Fibroblast of skin of left quadriceps (primary cell): ENCODE measurements around the gene KCNG4.
"Not testable (repeated sequence)": the region's sequence is repeated elsewhere in the genome, so short reads cannot be mapped to it uniquely, and the experiment has no call there.

Source experiments
- DNase-seq, 2 experiments: peaks; one replicate each; pipeline ENCODE4 v3.0.0-alpha.2; 2013; ENCODE audit warnings: low read depth in 2 of 2

KCNG4 gene

DNA sequence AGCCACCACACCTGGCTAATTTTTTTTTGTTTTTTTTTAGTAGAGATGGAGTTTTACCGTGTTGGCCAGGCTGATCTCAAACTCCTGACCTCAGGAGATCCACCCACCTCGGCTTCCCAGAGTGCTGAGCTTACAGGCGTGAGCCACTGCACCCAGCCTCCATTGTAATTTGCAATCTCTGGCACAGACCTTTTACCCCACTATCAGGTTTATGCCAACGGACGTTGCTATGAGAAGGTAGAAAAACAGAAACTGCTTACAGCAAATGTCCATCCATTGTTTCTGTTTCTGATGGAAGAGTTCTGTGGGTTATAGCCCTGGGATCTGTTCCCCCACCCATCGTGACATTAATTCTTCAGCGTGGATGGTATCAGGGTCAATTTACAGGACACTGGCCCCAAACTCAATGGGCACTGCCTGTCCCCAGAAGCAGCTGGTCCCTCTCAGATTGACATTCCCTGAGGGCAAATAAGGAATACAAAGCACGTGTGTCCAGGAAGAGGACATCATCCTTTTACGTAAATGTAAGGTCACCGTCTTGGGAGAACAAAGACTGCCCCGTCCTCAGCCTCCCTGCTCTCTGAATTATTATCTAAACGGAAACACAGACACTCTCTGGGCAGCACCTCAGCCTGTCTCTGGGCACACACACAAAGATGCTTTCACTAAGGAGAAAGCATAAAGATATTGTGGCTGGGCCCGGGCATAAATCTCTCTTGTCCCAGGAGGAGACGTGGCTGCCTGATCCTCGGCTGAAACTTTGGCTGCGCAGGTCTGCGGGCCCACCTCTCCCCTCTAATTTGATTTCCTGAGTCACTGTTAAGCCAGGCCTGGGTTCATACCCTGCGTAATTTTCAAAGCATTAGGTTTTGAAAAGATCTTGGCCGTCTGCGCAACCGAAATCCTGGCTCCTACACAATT, 5.2 kb downstream of the KCNG4 start:
- DNase-seq, result no peak

DNA sequence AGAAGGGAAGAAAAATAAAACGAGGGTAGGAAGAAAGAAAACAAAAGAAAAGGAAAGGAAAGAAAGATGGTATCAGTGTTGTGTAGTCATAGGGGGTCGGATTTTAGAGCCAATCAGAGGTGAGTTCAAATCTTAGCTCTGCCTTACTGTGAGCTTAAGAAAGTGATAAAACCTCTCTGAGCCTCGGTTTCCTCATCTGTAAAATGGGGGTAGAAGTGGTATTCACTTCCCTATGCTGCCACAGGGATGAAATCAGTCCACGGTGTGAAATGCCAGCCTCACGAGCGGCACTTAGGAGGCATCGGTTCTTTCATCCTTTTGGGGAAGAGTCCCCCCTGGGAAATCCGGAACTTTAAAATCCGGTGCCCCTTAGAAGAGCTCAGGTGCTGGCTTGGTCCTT, 6.1 kb downstream of the KCNG4 start:
- DNase-seq, result no peak

DNA sequence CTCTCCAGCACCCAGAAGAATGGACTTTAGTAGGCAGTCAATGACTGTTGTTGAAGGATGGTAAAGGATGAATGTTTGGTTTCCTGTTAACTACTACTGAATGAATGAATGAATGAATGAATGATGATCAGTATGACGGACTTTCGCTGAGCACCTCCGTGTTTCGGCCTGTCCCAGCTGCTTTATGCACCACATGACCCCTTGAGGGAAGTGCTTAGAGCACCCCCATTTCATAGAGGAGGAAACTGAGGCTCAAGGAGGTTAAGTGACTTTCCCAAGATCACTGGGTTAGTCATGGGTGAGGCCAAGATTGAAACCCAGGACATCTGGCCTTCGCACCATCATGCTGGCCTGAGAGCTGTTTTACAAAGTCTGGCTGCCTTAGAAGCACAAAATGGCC, 6.8 kb downstream of the KCNG4 start:
- no peak for DNase-seq

DNA sequence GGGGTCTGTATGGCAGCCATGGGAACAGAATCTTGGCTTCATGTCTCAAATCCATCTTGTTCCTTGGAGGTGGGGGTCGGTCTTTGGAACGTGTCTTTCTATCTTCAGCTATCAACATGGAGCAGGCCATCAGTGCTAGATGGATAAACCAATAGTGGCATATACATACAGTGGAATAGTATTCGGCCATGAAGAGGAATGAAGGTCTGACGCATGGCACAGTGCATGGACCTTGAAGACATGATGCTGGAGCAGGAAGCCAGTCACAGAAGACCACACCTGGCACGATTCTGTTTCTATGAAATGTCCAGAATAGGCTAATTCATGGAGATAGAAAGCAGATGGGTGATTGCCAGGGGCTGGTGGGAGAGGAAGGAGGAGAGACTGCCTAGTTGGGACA, 7.8 kb downstream of the KCNG4 start:
- no peak for DNase-seq

DNA sequence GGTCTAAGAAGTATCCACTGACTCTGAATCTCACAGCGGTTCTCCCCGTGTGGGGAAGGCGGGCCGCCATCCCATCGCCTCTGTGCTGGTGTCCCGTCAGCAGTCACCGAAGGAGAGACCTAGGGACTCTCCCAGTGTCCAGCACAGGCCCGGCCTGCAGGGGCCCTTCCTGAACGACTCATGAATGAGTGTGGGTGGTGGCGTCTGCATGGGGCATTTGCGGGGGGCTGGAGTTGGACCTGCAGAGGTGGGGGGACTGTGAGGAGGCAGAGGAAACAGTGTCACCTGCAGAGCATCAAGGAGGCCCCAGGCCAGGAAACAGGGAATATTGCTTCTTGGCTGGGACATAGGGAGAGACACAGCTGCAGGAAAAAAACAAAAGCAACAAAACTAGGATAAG, 10.3 kb downstream of the KCNG4 start:
- DNase-seq, result no peak

DNA sequence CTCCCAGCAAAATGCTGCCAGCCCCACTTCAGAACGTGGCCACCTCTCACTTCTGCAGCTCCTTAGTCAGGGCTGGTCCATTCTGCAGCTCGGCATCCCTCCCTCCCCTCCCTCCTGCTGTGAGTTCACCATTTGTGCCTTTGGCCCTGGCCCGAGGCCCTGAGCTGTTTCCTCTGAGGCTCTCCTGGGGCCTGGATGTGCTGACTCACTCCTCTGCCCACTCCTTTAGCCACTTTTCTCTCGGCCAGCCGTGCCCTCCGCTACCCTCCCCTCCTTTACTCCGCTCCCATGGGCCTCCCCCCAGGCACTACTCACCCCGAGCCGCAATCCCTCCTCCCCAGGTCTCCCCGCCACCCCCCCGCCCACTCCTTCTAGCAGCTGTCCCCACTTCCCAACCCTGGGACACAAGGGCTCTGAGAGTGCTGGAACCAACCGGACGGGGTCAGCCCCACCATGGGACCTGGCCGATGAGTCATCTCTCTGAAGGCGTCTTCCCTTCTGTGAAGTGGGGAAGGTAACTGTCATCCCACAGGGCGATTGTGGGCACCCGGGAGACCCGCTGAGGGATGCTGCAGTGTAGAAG, 11.5 kb downstream of the KCNG4 start:
- peak; percentile 20 to 24 for DNase-seq

DNA sequence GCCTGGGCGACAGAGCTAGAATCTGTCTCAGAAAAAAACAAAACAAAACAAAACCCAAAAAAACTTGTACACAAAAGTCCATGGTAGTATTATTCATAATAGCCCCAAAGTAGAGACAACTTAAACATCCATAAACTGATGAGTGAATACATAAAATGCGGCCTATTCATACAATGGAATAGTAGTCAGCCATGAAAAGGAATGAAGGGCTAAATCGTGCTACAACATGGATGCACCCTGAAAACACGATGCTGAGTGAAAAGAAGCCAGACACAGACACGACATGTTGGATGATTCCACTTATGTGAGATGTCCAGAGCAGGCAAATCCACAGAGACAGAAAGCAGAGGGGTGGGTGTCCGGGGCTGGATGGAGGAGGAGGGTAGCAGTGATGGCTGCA, 12.3 kb downstream of the KCNG4 start:
- DNase-seq, result no peak

DNA sequence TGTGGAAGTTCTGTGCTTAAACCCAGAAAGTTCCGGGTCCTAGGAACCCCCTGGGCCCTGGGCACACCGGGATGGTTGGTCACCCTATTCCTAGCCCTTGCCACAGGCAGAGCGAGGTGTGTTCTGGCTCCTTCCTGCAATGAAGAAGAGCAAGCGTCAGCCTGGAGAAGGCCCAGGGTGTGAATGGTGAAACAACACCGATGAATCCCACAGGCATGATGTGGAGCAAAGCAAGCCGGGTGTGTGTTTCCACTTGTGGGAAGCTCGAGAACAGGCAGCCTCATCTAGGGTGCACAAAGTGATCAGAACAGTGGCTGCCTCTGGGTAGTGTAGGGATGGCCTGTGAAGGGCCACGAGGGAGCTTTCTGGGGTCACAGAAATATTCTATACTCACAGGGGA, 13.8 kb downstream of the KCNG4 start:
- DNase-seq, result no peak

DNA sequence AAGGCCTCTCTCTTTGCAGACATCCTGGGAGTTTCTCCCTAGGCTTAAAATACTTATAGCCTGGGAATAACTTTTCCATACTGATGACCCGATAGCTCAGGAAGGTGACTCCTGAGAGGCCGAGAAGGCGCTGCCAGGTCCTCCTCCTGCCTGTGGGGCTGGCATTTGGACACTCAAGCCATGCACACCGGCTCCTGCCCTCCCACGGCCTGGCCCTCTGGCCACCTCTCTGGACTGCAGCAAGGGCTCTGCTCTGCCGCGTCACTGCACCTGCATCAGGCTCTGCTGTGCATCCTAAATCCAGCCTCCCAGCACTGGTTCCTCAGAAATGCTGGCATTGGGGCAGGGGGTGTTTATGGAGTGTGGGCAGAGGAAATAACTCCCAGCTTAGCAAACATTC, 14.2 kb downstream of the KCNG4 start:
- DNase-seq, result no peak

DNA sequence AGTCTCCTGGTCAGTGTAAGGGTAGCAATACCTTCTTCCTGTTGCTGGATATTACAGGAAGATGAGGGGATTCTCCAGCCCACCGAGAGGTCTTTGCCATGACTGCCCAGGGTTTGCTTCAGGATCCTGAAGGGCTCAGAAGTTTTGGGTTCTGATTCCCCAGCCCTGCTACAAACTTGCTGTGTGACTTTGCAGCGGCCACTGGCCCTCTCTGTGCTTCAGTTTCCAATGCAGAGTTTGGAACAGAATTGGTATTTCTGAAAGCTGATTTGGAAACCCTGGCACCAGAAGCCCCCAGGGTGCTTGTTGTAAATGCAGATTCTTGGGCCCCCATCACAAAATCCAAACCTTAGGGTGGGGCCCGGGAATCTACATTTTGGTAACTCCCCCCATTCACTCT, 14.7 kb downstream of the KCNG4 start:
- no peak for DNase-seq

DNA sequence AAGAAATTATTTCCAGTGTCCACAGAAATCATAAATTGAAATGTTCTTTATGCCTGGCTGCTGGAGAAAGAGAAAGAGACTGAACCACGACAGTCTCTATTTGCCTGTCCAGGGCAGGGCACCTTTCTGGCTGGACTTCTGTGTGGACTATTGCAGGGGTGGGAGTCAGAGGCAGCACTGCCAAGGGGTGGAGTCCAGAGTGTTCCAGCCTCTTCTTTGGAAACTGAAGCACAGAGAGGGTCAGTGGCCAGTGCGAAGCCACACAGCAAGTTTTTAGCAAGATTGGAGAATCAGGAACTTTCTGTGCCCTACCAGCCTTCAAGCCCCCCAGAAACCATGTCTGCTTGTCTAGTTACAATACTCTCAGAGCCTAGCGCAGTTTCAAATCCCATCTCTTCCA, 15.3 kb downstream of the KCNG4 start:
- DNase-seq, result no peak

DNA sequence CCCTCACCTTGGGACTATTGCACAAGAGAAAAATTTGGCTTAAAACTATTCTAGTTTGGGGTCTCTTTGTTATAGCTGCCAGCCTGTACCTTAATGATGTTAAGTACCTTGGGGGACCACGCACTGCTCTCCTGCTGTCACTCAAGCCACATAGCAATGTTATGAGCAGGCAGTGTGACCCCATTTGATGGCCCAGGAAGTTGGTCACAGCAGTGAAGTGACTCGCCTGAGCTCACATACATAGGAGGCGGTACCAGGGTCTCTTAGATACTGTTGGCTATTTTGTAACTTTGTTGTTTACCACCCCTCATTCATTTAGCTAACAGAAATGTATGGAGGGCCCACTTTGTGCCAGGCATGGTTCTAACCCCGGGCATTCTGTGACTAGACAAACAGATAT, 16.4 kb downstream of the KCNG4 start:
- no peak for DNase-seq

DNA sequence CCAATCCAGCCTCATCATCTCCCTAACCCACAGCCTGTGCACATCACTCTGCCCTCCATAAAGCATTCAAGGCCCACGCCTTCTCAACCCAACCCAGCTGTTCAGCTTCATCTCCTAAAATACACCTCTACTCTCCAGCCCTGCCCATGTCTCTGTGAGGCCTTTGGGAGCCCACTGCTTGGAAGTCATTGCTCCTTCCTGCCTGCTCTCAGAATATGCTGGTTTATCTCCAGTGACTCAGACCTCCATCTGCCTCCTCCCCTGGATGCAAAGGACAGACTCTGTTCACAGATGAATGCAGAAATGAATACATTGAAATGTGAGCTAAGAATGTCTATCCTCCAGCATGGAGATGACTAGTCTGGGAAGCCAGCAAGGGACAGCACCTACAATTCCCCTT, 19.0 kb downstream of the KCNG4 start:
- no peak for DNase-seq

DNA sequence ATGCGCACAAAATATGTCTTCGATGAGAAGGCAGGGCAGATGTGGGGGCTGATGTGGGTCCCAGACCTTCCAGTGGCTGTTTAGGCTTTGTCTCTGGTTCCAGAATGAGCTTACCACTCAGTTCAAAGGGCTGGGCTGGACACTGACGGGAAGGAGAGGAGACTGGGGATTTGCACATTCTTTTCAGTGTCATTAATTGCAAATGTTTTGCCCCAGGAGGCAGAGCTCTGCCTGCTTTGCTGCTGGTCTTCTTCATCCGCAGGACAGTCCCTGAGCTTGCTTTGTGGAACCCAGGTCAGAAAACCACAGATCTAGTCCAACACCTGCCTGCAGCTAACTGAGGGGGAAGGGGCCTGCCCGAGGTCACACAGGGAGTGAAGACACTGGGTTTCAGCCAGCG, 20.9 kb downstream of the KCNG4 start:
- no peak for DNase-seq

DNA sequence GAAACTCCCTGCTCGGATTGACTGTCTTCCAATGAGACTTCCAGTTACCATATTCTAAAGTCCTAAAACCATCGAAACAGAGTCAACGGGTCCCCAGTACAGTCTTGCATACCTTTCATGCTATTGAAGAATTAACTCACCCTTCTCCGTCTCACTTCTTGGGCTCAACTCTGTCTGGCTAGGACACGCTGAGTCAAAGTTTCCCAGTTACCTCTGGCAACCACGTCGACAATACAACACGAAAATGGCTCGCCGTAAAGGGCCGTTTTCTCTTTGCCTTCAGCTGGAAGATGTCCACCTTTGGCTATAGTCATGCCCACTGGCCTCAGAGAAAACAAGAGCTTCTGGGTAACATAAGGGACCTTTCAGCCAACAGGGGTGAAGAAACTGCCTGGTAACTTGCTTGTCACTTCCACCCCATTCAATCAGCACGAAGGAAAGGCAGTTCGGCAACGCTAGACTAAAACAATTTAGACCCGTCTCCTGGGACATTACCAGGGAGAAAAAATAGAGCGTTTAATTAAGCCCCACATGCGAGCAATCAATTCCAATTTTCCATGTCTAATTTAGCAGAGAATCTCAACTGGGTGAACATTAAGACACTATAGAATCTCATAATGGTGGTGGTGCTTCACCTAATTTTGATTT, 21.5 kb downstream of the KCNG4 start:
- no peak for DNase-seq

DNA sequence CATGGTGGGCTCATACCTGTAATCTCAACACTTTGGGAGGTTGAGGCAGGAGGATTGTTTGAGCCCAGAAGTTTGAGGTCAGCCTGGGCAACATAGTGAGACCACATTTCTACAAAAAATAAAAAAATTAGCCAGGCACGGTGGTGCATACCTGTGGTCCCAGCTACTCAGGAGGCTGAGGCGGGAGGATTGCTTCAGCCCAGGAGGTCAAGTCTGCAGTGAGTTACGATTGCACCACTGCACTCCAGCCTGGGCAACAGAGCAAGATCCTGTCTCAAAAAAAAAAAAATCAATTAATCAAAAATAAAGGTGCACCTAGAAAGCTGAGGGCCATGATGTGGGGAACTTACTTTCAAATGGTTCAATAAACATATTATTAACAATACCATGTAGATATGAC, 23.7 kb downstream of the KCNG4 start:
- DNase-seq, result not testable (repeated sequence)

DNA sequence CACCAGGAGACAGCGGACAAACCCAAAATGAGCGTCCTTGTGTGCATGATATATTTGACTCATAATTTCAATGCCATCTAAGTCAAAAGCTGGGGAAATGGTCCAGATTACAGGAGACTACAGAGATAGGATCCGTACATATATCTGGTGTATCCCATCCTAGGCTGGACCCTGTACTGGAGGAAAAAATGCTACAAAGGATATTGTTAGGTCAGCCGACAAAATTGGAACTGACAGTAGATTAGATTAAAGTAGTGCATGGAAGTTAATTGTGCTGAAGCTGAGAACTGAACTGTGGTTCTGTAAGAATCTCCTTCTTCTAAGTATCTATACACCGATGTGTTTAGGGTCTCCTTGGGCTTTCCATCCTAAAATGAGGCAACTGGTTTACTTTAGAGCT, 24.3 kb downstream of the KCNG4 start:
- DNase-seq, result no peak

DNA sequence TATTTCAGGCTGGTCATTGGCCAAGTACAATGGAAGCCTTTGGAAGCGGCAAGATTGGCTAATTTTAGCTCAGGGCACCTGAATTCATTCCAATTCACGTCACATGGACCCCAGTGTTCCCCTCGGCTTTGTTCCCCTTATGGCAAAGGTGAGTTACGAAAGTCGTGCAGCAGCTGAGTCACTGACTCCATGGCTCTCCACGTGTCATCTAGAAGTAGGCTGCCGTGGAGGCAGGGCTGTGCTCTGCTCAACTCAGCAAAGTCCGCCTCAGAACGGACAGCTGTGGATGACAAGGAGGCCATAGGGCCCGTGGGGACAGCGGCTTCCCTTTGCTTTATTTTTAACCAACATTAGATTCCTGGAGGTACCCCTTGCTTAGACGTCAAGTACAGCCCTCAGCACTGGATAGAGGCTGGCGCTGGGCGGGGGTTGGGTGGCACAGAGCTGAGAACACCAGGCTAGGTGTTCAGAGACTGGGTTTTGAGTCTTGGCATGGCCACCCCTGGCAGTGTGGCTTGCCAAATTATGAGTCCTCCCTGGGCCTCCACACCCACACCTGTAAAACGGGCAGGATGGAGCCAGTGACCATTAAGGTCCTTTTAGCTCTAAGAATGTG, 25.3 kb downstream of the KCNG4 start:
- no peak for DNase-seq

DNA sequence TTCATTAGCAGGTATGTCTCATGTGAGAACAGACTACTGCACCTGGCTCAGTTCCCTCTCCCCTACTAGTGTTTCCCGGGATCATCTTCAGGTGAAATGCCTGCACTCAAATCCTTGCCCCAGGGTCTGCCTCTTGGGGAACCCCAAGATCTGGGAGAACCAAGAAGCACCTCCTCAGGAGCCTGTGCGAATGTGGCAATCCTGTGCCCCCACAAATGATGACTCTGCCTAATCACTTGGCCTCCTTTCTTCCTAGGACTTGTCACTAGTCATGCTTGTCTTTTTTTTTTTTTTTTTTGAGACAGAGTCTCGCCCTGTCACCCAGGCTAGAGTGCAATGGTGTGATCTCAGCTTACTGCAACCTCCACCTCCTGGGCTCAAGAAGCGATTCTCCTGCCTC, 27.2 kb downstream of the KCNG4 start:
- DNase-seq, result no peak

DNA sequence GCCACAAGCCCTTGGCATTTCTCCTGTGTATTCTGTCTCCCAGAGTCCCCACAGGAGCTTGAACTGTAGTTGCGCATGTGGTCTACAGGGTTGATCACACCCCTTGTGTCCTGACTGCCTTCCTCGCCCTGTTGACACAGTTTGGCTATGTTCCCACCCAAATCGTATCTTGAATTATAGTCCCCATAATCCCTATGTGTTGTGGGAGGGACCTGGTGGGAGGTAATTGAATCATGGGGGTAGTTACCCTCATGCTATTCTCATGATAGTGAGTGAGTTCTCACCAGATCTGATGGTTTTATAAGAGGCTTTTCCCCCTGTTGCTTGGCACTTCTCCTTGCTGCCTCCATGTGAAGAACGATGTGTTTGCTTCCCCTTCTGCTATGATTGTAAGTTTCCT, 27.7 kb downstream of the KCNG4 start:
- DNase-seq, result no peak

DNA sequence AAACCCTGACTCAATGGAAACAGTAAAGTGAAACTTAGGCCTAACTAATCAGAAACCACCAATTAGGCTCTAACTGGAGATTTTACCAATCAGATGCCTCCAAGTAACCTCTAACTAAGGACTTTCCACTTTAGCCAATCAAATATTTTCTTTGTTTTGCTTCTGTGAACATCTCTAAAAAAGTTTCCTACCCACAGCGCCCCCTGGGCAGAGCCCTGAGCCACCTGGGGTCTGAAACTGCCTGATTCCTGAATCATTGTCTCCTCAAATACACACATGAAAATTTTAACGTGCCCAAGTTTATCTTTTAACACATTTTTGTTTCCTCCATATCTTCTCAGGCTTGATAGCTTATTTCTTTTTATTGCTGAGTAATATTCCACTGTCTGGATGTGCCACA, 29.8 kb downstream of the KCNG4 start:
- DNase-seq, result no peak

DNA sequence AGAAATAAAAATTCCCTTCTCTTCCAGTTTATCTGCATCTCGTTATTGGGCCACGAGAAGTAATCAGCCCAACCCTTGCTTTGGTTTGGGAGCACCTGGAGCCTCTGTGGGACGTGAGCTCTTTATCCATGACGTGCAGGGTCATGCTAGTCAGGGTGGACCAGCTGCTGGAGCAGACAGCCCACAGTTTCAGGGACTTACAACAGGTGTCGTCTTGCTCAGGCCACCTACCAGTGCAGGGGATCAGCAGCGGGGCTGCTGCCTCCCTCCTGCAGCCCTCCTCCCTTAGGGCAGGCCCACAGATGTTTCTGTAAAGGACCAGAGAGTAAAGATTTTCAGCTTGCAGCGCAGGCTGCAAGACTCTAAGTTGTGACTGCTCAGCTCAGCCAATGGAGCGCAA, 31.9 kb downstream of the KCNG4 start:
- no peak for DNase-seq

DNA sequence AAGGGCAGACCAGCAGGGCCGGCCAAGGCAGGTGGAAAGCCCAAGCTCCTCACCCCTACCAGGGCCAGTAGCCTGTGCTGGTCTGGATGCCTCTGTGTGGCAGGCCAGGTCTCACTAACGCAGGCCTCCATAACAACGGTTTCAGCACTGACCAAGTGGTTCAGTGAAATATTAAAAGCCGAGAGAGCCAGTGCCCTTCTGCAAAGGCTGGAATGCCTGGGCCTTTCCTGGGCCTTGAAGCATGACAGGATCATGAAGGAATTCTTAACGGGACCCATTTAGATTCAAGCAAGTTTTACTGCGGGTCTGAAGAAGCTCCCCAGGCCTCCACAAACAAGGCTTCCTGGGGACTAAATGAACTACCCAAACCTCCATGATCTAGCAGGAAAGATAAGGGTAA, 32.6 kb downstream of the KCNG4 start:
- DNase-seq, result no peak
